ENCODE measurements around the gene ASPA.

DNA sequence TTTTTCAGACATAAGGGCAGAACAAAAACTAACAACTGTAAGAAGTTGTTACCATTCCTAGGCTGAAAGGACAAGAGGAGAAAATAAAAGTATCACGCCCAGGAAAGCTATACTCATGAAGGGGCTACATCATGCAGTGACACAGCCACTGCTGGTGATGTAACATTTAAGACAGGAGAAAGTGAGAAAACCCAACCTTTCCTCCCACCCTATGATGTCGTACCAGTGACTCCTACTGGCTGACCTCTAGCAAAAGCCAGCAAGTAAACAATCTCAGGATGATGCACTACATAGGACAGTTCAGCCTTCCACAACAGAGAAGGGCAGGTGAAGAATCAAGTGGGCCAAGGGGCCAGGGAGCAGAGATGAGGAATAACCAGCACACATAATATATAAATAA is 28.2 kb upstream of the ASPA start:
- TF ChIP-seq CTCF (IDR thresholded peaks at IDR 0.05) (no peak), POLR2A (IDR thresholded peaks at IDR 0.05) (no peak)
